ENCODE data around the gene SHISAL2A.
A peak's percentile ranks its signal among the peaks of the same experiment; 100 is the strongest.

Gene SHISAL2A

DNA sequence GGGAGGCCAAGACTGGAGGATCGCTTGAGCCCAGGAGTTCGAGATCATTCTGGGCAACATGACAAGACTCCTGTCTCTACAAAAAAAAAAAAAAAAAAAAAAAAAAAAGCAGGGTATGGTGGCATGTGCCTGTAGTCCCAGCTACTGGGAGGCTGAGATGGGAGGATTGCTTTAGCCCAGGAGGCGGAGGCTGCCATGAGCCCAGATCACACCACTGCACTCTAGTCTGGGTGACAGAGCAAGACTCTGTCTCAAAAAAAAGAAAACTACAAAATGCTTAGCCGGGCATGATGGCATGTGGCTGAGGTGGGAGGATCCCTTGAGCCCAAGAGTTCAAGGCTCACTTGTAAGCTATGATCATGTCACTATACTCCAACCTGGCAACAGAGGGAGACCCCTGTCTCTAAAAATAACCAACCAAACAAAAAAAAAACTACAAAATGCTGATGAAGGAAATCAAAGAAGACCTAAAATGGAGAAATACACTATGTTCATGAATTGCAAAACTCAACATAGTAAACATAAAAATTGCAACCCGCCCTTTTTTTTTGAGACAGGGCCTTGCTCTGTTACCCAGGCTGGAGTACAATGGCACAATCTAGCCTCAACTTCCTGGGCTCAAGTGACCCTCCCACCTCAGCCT, 20.4 kb downstream of the SHISAL2A start:
- Histone ChIP-seq H3K27me3 (ENCODE audit: control insufficient read depth in 3 of 3, insufficient read depth in 3 of 3, low read depth in 1 of 3, low read length in 3 of 3) (no peaks in the 10 kb centered on the region), H3K18ac (ENCODE audit: low read length) (no peak overlapping the region), H3K14ac (ENCODE audit: low read length) (no peak overlapping the region), H2BK120ac (ENCODE audit: low read depth, low read length) (no peak overlapping the region), H3K79me1 (ENCODE audit: low read depth, low read length) (no peaks in the 10 kb centered on the region), H3K9me3 (replicated peaks in 1 of 2; ENCODE audit: control insufficient read depth in 2 of 2, insufficient read depth in 1 of 2, low read depth in 1 of 2, low read length in 2 of 2) (no peaks in the 10 kb centered on the region), H4K91ac (ENCODE audit: low read depth, low read length, poor library complexity) (no peak overlapping the region), H3K36me3 (replicated peaks in 1 of 2; ENCODE audit: control insufficient read depth in 2 of 2, insufficient read depth in 2 of 2, low read length in 2 of 2) (no peaks in the 10 kb centered on the region), H2AFZ (ENCODE audit: low read length) (no peak overlapping the region), H2BK15ac (ENCODE audit: low read length) (no peak overlapping the region), H3K4me1 (ENCODE audit: control insufficient read depth in 2 of 2, insufficient read depth in 1 of 2, low read depth in 1 of 2, low read length in 2 of 2) (no peaks in the 10 kb centered on the region), H2AK5ac (ENCODE audit: low read depth, low read length) (no peak overlapping the region), H2BK12ac (ENCODE audit: low read length) (no peak overlapping the region), H3K23ac (ENCODE audit: low read depth, low read length, poor library complexity) (no peak overlapping the region), H3K27ac (replicated peaks; ENCODE audit: low read length) (no peak overlapping the region), H4K8ac (ENCODE audit: low read depth, low read length) (no peak overlapping the region), H3K9ac (ENCODE audit: low read depth, low read length, poor library complexity) (no peak overlapping the region), H3K4me2 (ENCODE audit: insufficient read depth, low read length, poor library complexity, severe bottlenecking) (no peak overlapping the region), H2BK5ac (ENCODE audit: low read length) (no peak overlapping the region), H3K4me3 (ENCODE audit: low read length in 2 of 2) (no peak overlapping the region), H3K4ac (ENCODE audit: low read length) (no peak overlapping the region)
- WGBS, 2 donors (ENCODE audit: extremely low coverage in 2 of 2, insufficient read length in 2 of 2, insufficient replicate concordance in 1 of 2) = no CpG with 5 or more reads among the region's 5 CpGs
- DNase-seq (ENCODE audit: low spot score) = no peak

DNA sequence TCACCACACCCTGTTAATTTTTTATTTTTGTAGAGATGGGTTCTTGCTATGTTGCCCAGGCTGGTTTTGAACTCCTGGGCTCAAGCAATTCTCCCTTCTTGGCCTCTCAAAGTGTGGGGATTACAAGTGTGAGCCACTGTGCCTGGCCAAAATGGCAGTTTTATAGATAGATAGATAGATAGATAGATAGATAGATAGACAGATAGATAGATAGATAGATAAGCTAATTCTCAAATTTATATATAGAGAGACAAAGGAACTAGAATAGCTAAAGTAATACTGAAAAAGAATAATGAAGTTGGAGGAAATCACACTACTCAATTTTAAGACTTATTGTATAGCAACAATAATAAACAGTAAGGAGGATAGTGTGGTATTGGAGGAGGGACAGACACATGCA, 21.1 kb downstream of the SHISAL2A start:
- Histone ChIP-seq H3K9me3 (replicated peaks in 1 of 2; ENCODE audit: control insufficient read depth in 2 of 2, insufficient read depth in 1 of 2, low read depth in 1 of 2, low read length in 2 of 2) (no peaks in the 10 kb centered on the region), H3K18ac (ENCODE audit: low read length) (no peak overlapping the region), H3K4me3 (ENCODE audit: low read length in 2 of 2) (no peak overlapping the region), H3K79me1 (ENCODE audit: low read depth, low read length) (no peaks in the 10 kb centered on the region), H3K4me2 (ENCODE audit: insufficient read depth, low read length, poor library complexity, severe bottlenecking) (no peak overlapping the region), H3K9ac (ENCODE audit: low read depth, low read length, poor library complexity) (no peak overlapping the region), H3K27ac (replicated peaks; ENCODE audit: low read length) (no peak overlapping the region), H4K8ac (ENCODE audit: low read depth, low read length) (no peak overlapping the region), H2BK15ac (ENCODE audit: low read length) (no peak overlapping the region), H2AFZ (ENCODE audit: low read length) (no peak overlapping the region), H2BK5ac (ENCODE audit: low read length) (no peak overlapping the region), H3K23ac (ENCODE audit: low read depth, low read length, poor library complexity) (no peak overlapping the region), H3K36me3 (replicated peaks in 1 of 2; ENCODE audit: control insufficient read depth in 2 of 2, insufficient read depth in 2 of 2, low read length in 2 of 2) (no peaks in the 10 kb centered on the region), H3K14ac (ENCODE audit: low read length) (no peak overlapping the region), H2AK5ac (ENCODE audit: low read depth, low read length) (no peak overlapping the region), H4K91ac (ENCODE audit: low read depth, low read length, poor library complexity) (no peak overlapping the region), H3K4ac (ENCODE audit: low read length) (no peak overlapping the region), H3K27me3 (ENCODE audit: control insufficient read depth in 3 of 3, insufficient read depth in 3 of 3, low read depth in 1 of 3, low read length in 3 of 3) (no peaks in the 10 kb centered on the region), H3K4me1 (ENCODE audit: control insufficient read depth in 2 of 2, insufficient read depth in 1 of 2, low read depth in 1 of 2, low read length in 2 of 2) (no peaks in the 10 kb centered on the region), H2BK120ac (ENCODE audit: low read depth, low read length) (no peak overlapping the region), H2BK12ac (ENCODE audit: low read length) (no peak overlapping the region)
- no peak for DNase-seq (ENCODE audit: low spot score)

DNA sequence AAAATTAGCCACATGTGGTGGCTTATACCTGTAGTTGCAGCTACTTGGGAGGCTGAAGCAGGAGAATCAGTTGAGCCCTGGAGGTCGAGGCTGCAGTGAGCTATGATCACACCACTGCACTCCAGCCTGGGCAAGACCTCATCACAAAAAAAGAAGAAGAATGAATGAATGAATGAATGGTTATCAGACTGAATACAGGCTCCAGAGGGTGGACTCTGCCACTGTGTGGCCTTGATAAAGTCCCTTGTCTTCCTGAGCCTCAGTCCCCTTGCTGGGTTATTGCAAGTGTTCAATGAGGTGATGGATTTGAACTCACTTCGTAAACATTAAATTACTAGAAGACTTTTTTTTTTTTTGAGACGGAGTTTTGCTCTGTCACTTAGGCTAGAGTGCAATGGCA, 24.7 kb downstream of the SHISAL2A start:
- Histone ChIP-seq H3K27me3 (ENCODE audit: control insufficient read depth in 3 of 3, insufficient read depth in 3 of 3, low read depth in 1 of 3, low read length in 3 of 3) (no peaks in the 10 kb centered on the region), H3K4me2 (ENCODE audit: insufficient read depth, low read length, poor library complexity, severe bottlenecking) (no peak overlapping the region), H3K4ac (ENCODE audit: low read length) (no peak overlapping the region), H3K14ac (ENCODE audit: low read length) (no peak overlapping the region), H3K79me1 (ENCODE audit: low read depth, low read length) (no peaks in the 10 kb centered on the region), H3K4me1 (ENCODE audit: control insufficient read depth in 2 of 2, insufficient read depth in 1 of 2, low read depth in 1 of 2, low read length in 2 of 2) (peaks cover 10 to 17% of the 10 kb centered on the region in 2 donors), H2AK5ac (ENCODE audit: low read depth, low read length) (no peak overlapping the region), H3K23ac (ENCODE audit: low read depth, low read length, poor library complexity) (no peak overlapping the region), H2BK15ac (ENCODE audit: low read length) (no peak overlapping the region), H3K4me3 (ENCODE audit: low read length in 2 of 2) (no peak overlapping the region), H3K9me3 (replicated peaks in 1 of 2; ENCODE audit: control insufficient read depth in 2 of 2, insufficient read depth in 1 of 2, low read depth in 1 of 2, low read length in 2 of 2) (no peaks in the 10 kb centered on the region), H2BK120ac (ENCODE audit: low read depth, low read length) (no peak overlapping the region), H2BK5ac (ENCODE audit: low read length) (no peak overlapping the region), H3K18ac (ENCODE audit: low read length) (no peak overlapping the region), H3K27ac (replicated peaks; ENCODE audit: low read length) (no peak overlapping the region), H4K91ac (ENCODE audit: low read depth, low read length, poor library complexity) (no peak overlapping the region), H2AFZ (ENCODE audit: low read length) (no peak overlapping the region), H2BK12ac (ENCODE audit: low read length) (no peak overlapping the region), H4K8ac (ENCODE audit: low read depth, low read length) (no peak overlapping the region), H3K36me3 (replicated peaks in 1 of 2; ENCODE audit: control insufficient read depth in 2 of 2, insufficient read depth in 2 of 2, low read length in 2 of 2) (no peaks in the 10 kb centered on the region), H3K9ac (ENCODE audit: low read depth, low read length, poor library complexity) (no peak overlapping the region)
- no peak for DNase-seq (ENCODE audit: low spot score)
- WGBS, 2 donors (ENCODE audit: extremely low coverage in 2 of 2, insufficient read length in 2 of 2, insufficient replicate concordance in 1 of 2) = no CpG with 5 or more reads among the region's 3 CpGs

GRCh38 chr1:52658795-52659194, 25.8 kb downstream of the SHISAL2A start:
- Histone ChIP-seq H2BK120ac (ENCODE audit: low read depth, low read length) (no peak overlapping the region), H3K18ac (ENCODE audit: low read length) (peak overlapping the region; percentile 28), H3K4ac (ENCODE audit: low read length) (no peak overlapping the region), H4K8ac (ENCODE audit: low read depth, low read length) (no peak overlapping the region), H3K9ac (ENCODE audit: low read depth, low read length, poor library complexity) (no peak overlapping the region), H4K91ac (ENCODE audit: low read depth, low read length, poor library complexity) (no peak overlapping the region), H3K9me3 (replicated peaks in 1 of 2; ENCODE audit: control insufficient read depth in 2 of 2, insufficient read depth in 1 of 2, low read depth in 1 of 2, low read length in 2 of 2) (no peaks in the 10 kb centered on the region), H3K36me3 (replicated peaks in 1 of 2; ENCODE audit: control insufficient read depth in 2 of 2, insufficient read depth in 2 of 2, low read length in 2 of 2) (no peaks in the 10 kb centered on the region), H3K27ac (replicated peaks; ENCODE audit: low read length) (no peak overlapping the region), H3K4me2 (ENCODE audit: insufficient read depth, low read length, poor library complexity, severe bottlenecking) (no peak overlapping the region), H3K79me1 (ENCODE audit: low read depth, low read length) (no peaks in the 10 kb centered on the region), H3K4me1 (ENCODE audit: control insufficient read depth in 2 of 2, insufficient read depth in 1 of 2, low read depth in 1 of 2, low read length in 2 of 2) (peaks cover 13 to 25% of the 10 kb centered on the region in 2 donors), H2BK5ac (ENCODE audit: low read length) (no peak overlapping the region), H3K4me3 (ENCODE audit: low read length in 2 of 2) (no peak overlapping the region), H3K27me3 (ENCODE audit: control insufficient read depth in 3 of 3, insufficient read depth in 3 of 3, low read depth in 1 of 3, low read length in 3 of 3) (no peaks in the 10 kb centered on the region), H2AK5ac (ENCODE audit: low read depth, low read length) (no peak overlapping the region), H2AFZ (ENCODE audit: low read length) (no peak overlapping the region), H3K23ac (ENCODE audit: low read depth, low read length, poor library complexity) (no peak overlapping the region), H2BK15ac (ENCODE audit: low read length) (no peak overlapping the region), H2BK12ac (ENCODE audit: low read length) (no peak overlapping the region), H3K14ac (ENCODE audit: low read length) (no peak overlapping the region)
- no CpG with 5 or more reads among the region's 1 CpG for WGBS, 2 donors (ENCODE audit: extremely low coverage in 2 of 2, insufficient read length in 2 of 2, insufficient replicate concordance in 1 of 2)
- DNase-seq (ENCODE audit: low spot score) = no peak

Data from neuronal stem cell (in vitro differentiated cells).